IMR-90 (cell line): ENCODE data around the gene TTLL11.

Experiments used
- CEBPB ChIP-seq: IDR thresholded peaks from 2 replicates; pipeline ENCODE4 v1.6.1; 2012; ENCODE audit warnings: low read depth, low read length, improper control_type of control experiment
- MAFK ChIP-seq: IDR thresholded peaks from 2 replicates; pipeline ENCODE4 v1.6.1; 2012; ENCODE audit warnings: low read depth, low read length, improper control_type of control experiment
- MAZ ChIP-seq: IDR thresholded peaks from 2 replicates; pipeline ENCODE4 v1.6.1; 2012; ENCODE audit warnings: low read depth, mild to moderate bottlenecking, low read length, improper control_type of control experiment, moderate library complexity, borderline replicate concordance
- MXI1 ChIP-seq: IDR thresholded peaks from 2 replicates; pipeline ENCODE4 v1.6.1; 2012; ENCODE audit warnings: low read depth, mild to moderate bottlenecking, low read length, moderate library complexity, borderline replicate concordance
- POLR2A ChIP-seq: IDR thresholded peaks from 2 replicates; pipeline ENCODE4 v1.6.1; 2012; ENCODE audit warnings: mild to moderate bottlenecking, low read depth, low read length
- RFX5 ChIP-seq: IDR thresholded peaks from 2 replicates; pipeline ENCODE4 v1.8.0; 2012; ENCODE audit warnings: low read depth, mild to moderate bottlenecking, low read length, moderate library complexity
- SMC3 ChIP-seq: fragments of 150-350 bp; IDR thresholded peaks from 2 replicates; pipeline ENCODE4 v1.6.1; 2016; ENCODE audit warnings: low read depth, mild to moderate bottlenecking, antibody characterized with exemption, low read length, moderate library complexity
- TF ChIP-seq, protein P1 (sequence below): conservative IDR thresholded peaks from 2 replicates; pipeline ENCODE4 v1.5.1; 2012; ENCODE audit warnings: mild to moderate bottlenecking, low read depth, low read length, improper control_type of control experiment
- TF ChIP-seq, protein P2 (sequence below): fragments of 150-350 bp; IDR thresholded peaks from 2 replicates; pipeline ENCODE4 v1.6.1; 2016; ENCODE audit warnings: low read depth, mild to moderate bottlenecking, low read length, moderate library complexity, borderline replicate concordance

DNA sequence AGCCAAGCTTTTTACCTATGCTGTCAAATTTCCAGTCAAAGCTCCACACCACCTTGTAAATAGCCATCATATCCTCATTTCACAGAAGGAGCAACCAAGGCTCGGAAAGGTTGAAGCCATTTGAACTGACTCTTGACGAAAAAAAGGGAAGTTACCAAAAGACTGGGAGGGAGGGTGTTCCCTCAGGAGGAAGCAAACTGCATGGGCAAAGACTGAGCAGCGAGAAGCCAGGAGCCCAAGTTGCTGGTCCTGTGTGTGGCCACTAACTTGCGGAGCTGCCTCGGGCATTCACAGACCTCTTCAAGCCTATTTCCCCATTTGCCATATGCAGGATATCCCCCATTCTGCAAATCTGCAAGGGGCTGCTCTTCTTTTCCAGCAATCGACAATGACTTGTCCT is 37.4 kb downstream of the TTLL11 start:
- TF ChIP-seq, protein P1, sequence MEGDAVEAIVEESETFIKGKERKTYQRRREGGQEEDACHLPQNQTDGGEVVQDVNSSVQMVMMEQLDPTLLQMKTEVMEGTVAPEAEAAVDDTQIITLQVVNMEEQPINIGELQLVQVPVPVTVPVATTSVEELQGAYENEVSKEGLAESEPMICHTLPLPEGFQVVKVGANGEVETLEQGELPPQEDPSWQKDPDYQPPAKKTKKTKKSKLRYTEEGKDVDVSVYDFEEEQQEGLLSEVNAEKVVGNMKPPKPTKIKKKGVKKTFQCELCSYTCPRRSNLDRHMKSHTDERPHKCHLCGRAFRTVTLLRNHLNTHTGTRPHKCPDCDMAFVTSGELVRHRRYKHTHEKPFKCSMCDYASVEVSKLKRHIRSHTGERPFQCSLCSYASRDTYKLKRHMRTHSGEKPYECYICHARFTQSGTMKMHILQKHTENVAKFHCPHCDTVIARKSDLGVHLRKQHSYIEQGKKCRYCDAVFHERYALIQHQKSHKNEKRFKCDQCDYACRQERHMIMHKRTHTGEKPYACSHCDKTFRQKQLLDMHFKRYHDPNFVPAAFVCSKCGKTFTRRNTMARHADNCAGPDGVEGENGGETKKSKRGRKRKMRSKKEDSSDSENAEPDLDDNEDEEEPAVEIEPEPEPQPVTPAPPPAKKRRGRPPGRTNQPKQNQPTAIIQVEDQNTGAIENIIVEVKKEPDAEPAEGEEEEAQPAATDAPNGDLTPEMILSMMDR, result no peak
- TF ChIP-seq POLR2A (no peak), CEBPB (no peak), SMC3 (no peak), MAZ (no peak), MAFK (no peak), RFX5 (no peak), MXI1 (no peak)
- TF ChIP-seq, protein P2, sequence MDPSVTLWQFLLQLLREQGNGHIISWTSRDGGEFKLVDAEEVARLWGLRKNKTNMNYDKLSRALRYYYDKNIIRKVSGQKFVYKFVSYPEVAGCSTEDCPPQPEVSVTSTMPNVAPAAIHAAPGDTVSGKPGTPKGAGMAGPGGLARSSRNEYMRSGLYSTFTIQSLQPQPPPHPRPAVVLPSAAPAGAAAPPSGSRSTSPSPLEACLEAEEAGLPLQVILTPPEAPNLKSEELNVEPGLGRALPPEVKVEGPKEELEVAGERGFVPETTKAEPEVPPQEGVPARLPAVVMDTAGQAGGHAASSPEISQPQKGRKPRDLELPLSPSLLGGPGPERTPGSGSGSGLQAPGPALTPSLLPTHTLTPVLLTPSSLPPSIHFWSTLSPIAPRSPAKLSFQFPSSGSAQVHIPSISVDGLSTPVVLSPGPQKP, result no peak
